ENCODE results near the gene STX16.

- TF ChIP-seq ZNF565 (CRISPR knock-in tag; conservative IDR thresholded peaks at IDR 0.05; ENCODE audit: low read depth): no peak
- no peak for TF ChIP-seq CREB5 (CRISPR knock-in tag; IDR thresholded peaks at IDR 0.05; ENCODE audit: low read depth)
- TF ChIP-seq, protein P1, sequence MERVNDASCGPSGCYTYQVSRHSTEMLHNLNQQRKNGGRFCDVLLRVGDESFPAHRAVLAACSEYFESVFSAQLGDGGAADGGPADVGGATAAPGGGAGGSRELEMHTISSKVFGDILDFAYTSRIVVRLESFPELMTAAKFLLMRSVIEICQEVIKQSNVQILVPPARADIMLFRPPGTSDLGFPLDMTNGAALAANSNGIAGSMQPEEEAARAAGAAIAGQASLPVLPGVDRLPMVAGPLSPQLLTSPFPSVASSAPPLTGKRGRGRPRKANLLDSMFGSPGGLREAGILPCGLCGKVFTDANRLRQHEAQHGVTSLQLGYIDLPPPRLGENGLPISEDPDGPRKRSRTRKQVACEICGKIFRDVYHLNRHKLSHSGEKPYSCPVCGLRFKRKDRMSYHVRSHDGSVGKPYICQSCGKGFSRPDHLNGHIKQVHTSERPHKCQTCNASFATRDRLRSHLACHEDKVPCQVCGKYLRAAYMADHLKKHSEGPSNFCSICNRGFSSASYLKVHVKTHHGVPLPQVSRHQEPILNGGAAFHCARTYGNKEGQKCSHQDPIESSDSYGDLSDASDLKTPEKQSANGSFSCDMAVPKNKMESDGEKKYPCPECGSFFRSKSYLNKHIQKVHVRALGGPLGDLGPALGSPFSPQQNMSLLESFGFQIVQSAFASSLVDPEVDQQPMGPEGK (CRISPR knock-in tag; IDR thresholded peaks at IDR 0.05; ENCODE audit: borderline replicate concordance): no peak
- TF ChIP-seq TOX (CRISPR knock-in tag; IDR thresholded peaks at IDR 0.05; ENCODE audit: borderline replicate concordance): no peak
- no peak for TF ChIP-seq ZC3H10 (CRISPR knock-in tag; IDR thresholded peaks at IDR 0.05)
- no peak for TF ChIP-seq ISL1 (CRISPR knock-in tag; IDR thresholded peaks at IDR 0.05)
- TF ChIP-seq TSHZ2 (CRISPR knock-in tag; IDR thresholded peaks at IDR 0.05): no peak
- no peak for TF ChIP-seq RARB (CRISPR knock-in tag; IDR thresholded peaks at IDR 0.05)
- TF ChIP-seq ZFP3 (CRISPR knock-in tag; IDR thresholded peaks at IDR 0.05): no peak
- no peak for TF ChIP-seq PPARA (CRISPR knock-in tag; IDR thresholded peaks at IDR 0.05; ENCODE audit: borderline replicate concordance)
- TF ChIP-seq BACH2 (CRISPR knock-in tag; IDR thresholded peaks at IDR 0.05; ENCODE audit: borderline replicate concordance): no peak
- TF ChIP-seq ZFP30 (CRISPR knock-in tag; IDR thresholded peaks at IDR 0.05): no peak
- no peak for TF ChIP-seq GLIS3 (CRISPR knock-in tag; IDR thresholded peaks at IDR 0.05)
Observed at GRCh38 chr20:58713801-58714339, 62.8 kb downstream of the STX16 start.

Measured in SK-N-SH treated with all-trans-retinoic acid at 6 μM for 48 hours (cell line).